ENCODE data around the gene MYO15A. TPM values are rescaled to one million over a fixed set of nuclear protein-coding genes. Genes with fewer than 3 reads are reported as not detected.
A peak's percentile ranks its signal among the peaks of the same experiment; 100 is the strongest.

MYO15A gene
- total and polyA plus RNA-seq, 2 donors (not counting 1 experiment from before 2014, with no cell fraction given): 0.42 to 2.0 TPM

- Histone ChIP-seq H3K36me3 (ENCODE audit: control insufficient read depth, insufficient read depth, low read length) (no peaks in the 10 kb centered on the region), H3K4me3 (replicated peaks in 1 of 4; ENCODE audit: control extremely low read depth in 1 of 4, insufficient read depth in 1 of 4, low read depth in 3 of 4, low read length in 4 of 4) (no peak overlapping the region), H3K4me2 (ENCODE audit: extremely low read depth, insufficient read depth, low read length) (no peak overlapping the region), H3K27me3 (ENCODE audit: control insufficient read depth, insufficient read depth, low read length) (no peaks in the 10 kb centered on the region), H3K9ac (ENCODE audit: insufficient read depth, low read length) (no peak overlapping the region), H3K4me1 (ENCODE audit: control insufficient read depth, extremely low read depth, insufficient read depth, low read length) (no peaks in the 10 kb centered on the region), H3K9me3 (ENCODE audit: control insufficient read depth, insufficient read depth, low read depth, low read length) (no peaks in the 10 kb centered on the region), H2AFZ (ENCODE audit: low read length) (no peak overlapping the region), H4K20me1 (ENCODE audit: control insufficient read depth, extremely low read depth, insufficient read depth, low read length) (no peaks in the 10 kb centered on the region), H3K27ac (ENCODE audit: insufficient read depth, low read length) (no peak overlapping the region), H3K79me2 (ENCODE audit: control insufficient read depth, insufficient read depth, low read length) (no peaks in the 10 kb centered on the region)
- DNase-seq (ENCODE audit: low read depth in 2 of 2): no peak
- no peak for TF ChIP-seq CTCF (conservative IDR thresholded peaks at IDR 0.05 in 1 of 2, IDR thresholded peaks at IDR 0.05 in 1 of 2; ENCODE audit: low read depth in 1 of 2, low read length in 2 of 2)
- TF ChIP-seq EZH2 (IDR thresholded peaks at IDR 0.05; ENCODE audit: low read length, missing control alignments): no peak
These were observed 58.9 kb downstream of the MYO15A start for GRCh38 chr17:18167421-18167820.

GRCh38 chr17:18172531-18173278, 64.1 kb downstream of the MYO15A start:
- DNase-seq (ENCODE audit: low read depth in 2 of 2): peak in 1 of 2 donors; percentile 76

GRCh38 chr17:18173740-18174139, 65.2 kb downstream of the MYO15A start:
- Histone ChIP-seq H4K20me1 (ENCODE audit: control insufficient read depth, extremely low read depth, insufficient read depth, low read length) (no peaks in the 10 kb centered on the region), H3K9ac (ENCODE audit: insufficient read depth, low read length) (no peak overlapping the region), H3K4me1 (ENCODE audit: control insufficient read depth, extremely low read depth, insufficient read depth, low read length) (no peaks in the 10 kb centered on the region), H3K27ac (ENCODE audit: insufficient read depth, low read length) (no peak overlapping the region), H3K79me2 (ENCODE audit: control insufficient read depth, insufficient read depth, low read length) (no peaks in the 10 kb centered on the region), H3K27me3 (ENCODE audit: control insufficient read depth, insufficient read depth, low read length) (no peaks in the 10 kb centered on the region), H3K4me3 (replicated peaks in 1 of 4; ENCODE audit: control extremely low read depth in 1 of 4, insufficient read depth in 1 of 4, low read depth in 3 of 4, low read length in 4 of 4) (no peak overlapping the region), H3K36me3 (ENCODE audit: control insufficient read depth, insufficient read depth, low read length) (no peaks in the 10 kb centered on the region), H3K4me2 (ENCODE audit: extremely low read depth, insufficient read depth, low read length) (no peak overlapping the region), H2AFZ (ENCODE audit: low read length) (no peak overlapping the region), H3K9me3 (ENCODE audit: control insufficient read depth, insufficient read depth, low read depth, low read length) (no peaks in the 10 kb centered on the region)
- TF ChIP-seq EZH2 (IDR thresholded peaks at IDR 0.05; ENCODE audit: low read length, missing control alignments) (no peak), CTCF (conservative IDR thresholded peaks at IDR 0.05 in 1 of 2, IDR thresholded peaks at IDR 0.05 in 1 of 2; ENCODE audit: low read depth in 1 of 2, low read length in 2 of 2) (no peak)
- DNase-seq (ENCODE audit: low read depth in 2 of 2): no peak

More at GRCh38 chr17:18172531-18173278, 64.1 kb downstream of the MYO15A start:
- TF ChIP-seq EZH2 (IDR thresholded peaks at IDR 0.05; ENCODE audit: low read length, missing control alignments) (no peak), CTCF (conservative IDR thresholded peaks at IDR 0.05 in 1 of 2, IDR thresholded peaks at IDR 0.05 in 1 of 2; ENCODE audit: low read depth in 1 of 2, low read length in 2 of 2) (no peak)
- Histone ChIP-seq H3K36me3 (ENCODE audit: control insufficient read depth, insufficient read depth, low read length) (no peaks in the 10 kb centered on the region), H3K27me3 (ENCODE audit: control insufficient read depth, insufficient read depth, low read length) (no peaks in the 10 kb centered on the region), H3K4me1 (ENCODE audit: control insufficient read depth, extremely low read depth, insufficient read depth, low read length) (no peaks in the 10 kb centered on the region), H3K9ac (ENCODE audit: insufficient read depth, low read length) (no peak overlapping the region), H2AFZ (ENCODE audit: low read length) (no peak overlapping the region), H3K79me2 (ENCODE audit: control insufficient read depth, insufficient read depth, low read length) (no peaks in the 10 kb centered on the region), H3K27ac (ENCODE audit: insufficient read depth, low read length) (no peak overlapping the region), H3K9me3 (ENCODE audit: control insufficient read depth, insufficient read depth, low read depth, low read length) (no peaks in the 10 kb centered on the region), H3K4me2 (ENCODE audit: extremely low read depth, insufficient read depth, low read length) (no peak overlapping the region), H4K20me1 (ENCODE audit: control insufficient read depth, extremely low read depth, insufficient read depth, low read length) (no peaks in the 10 kb centered on the region), H3K4me3 (replicated peaks in 1 of 4; ENCODE audit: control extremely low read depth in 1 of 4, insufficient read depth in 1 of 4, low read depth in 3 of 4, low read length in 4 of 4) (no peak overlapping the region)
